BJ (cell line): ENCODE results near the gene L1CAM. TPM values are rescaled to one million over a fixed set of nuclear protein-coding genes. Genes with fewer than 3 reads are reported as not detected.
A peak's percentile ranks its signal among the peaks of the same experiment; 100 is the strongest.

ENCODE experiments used
- CTCF ChIA-PET: fragments of 350-600 bp; formaldehyde crosslinking; extraction: SDS; loops from one replicate; lab custom pipeline; 2021; ENCODE audit warnings: antibody characterized with exemption, inconsistent platforms; lab: Yijun Ruan, JAX
- POLR2A ChIA-PET: fragments of 300-600 bp; sonication (Branson Sonifier 250); formaldehyde crosslinking; extraction: SDS; loops from one replicate; lab custom pipeline; 2021; ENCODE audit warnings: antibody characterized with exemption; lab: Charles Lee
- DNase-seq: peaks from one replicate; pipeline ENCODE4 v3.0.0-alpha.2; 2011; ENCODE audit warnings: low read depth
- H3K27me3 ChIP-seq: 2 replicates; pipeline ENCODE4 v1.6.0; 2011; ENCODE audit warnings: low read length; ENCODE audit not compliant: control insufficient read depth, insufficient read depth
- H3K36me3 ChIP-seq: 2 replicates; pipeline ENCODE4 v1.5.1; 2011; ENCODE audit warnings: low read length; ENCODE audit not compliant: control insufficient read depth, insufficient read depth
- H3K4me3 ChIP-seq: 2 replicates; pipeline ENCODE4 v1.5.1; 2011; ENCODE audit warnings: low read depth, mild to moderate bottlenecking, control low read depth, low read length
- CTCF ChIP-seq: IDR thresholded peaks from 2 replicates; pipeline ENCODE4 v1.5.1; 2011; ENCODE audit warnings: low read depth, mild to moderate bottlenecking, control low read depth, inconsistent platforms, low read length, moderate library complexity; ENCODE audit not compliant: insufficient read depth
- polyA plus RNA-seq: library from polyadenylated mRNA; depleted of rRNA; stranded (reverse); fragments of >200 nt; gene quantifications from 2 replicates; pipeline ENCODE4 v1.2.3, GENCODE V29; 2011

L1CAM gene
- polyA plus RNA-seq, 1 experiment = 62.0 TPM

- CTCF ChIA-PET = no interaction called here
Measured at GRCh38 chrX:153862369-153863250, 23.4 kb downstream of the L1CAM start.

GRCh38 chrX:153861733-153862310 lies 24.2 kb downstream of the L1CAM start:
- no peak for DNase-seq
- H3K4me3 ChIP-seq = no peak overlapping the region
- TF ChIP-seq CTCF = no peak
- CTCF ChIA-PET = no interaction called here
- POLR2A ChIA-PET = no interaction called here
- H3K27me3 ChIP-seq = no peaks in the 10 kb centered on the region
- peaks cover 1% of the 10 kb centered on the region for H3K36me3 ChIP-seq

More at GRCh38 chrX:153862369-153863250, 23.4 kb downstream of the L1CAM start:
- no peaks in the 10 kb centered on the region for H3K27me3 ChIP-seq
- POLR2A ChIA-PET = no interaction called here
- DNase-seq = no peak
- no peak for TF ChIP-seq CTCF
- H3K36me3 ChIP-seq = peaks cover 1% of the 10 kb centered on the region
- H3K4me3 ChIP-seq = no peak overlapping the region

- Histone ChIP-seq H3K36me3 (peaks cover 1% of the 10 kb centered on the region), H3K4me3 (no peak overlapping the region), H3K27me3 (no peaks in the 10 kb centered on the region)
- CTCF ChIA-PET = no interaction called here
- DNase-seq = no peak
- TF ChIP-seq CTCF = no peak
- POLR2A ChIA-PET = no interaction called here
Measured at GRCh38 chrX:153861151-153861550, 24.8 kb downstream of the L1CAM start.

GRCh38 chrX:153857348-153857903 lies 28.5 kb downstream of the L1CAM start:
- no peak for TF ChIP-seq CTCF
- DNase-seq = no peak
- ChIA-PET POLR2A (no interaction called here), CTCF (no interaction called here)
- Histone ChIP-seq H3K4me3 (no peak overlapping the region), H3K27me3 (no peaks in the 10 kb centered on the region), H3K36me3 (no peaks in the 10 kb centered on the region)

- DNase-seq = no peak
- H3K36me3 ChIP-seq = no peaks in the 10 kb centered on the region
- no peaks in the 10 kb centered on the region; the same call in 1 of the 2 replicates for H3K27me3 ChIP-seq
- ChIA-PET POLR2A (no interaction called here), CTCF (no interaction called here)
- TF ChIP-seq CTCF = 0 out of 2 replicates have a peak, but pooled peaks have one; percentile 5
- H3K4me3 ChIP-seq = no peak overlapping the region
Measured at GRCh38 chrX:153854702-153855101, 31.3 kb downstream of the L1CAM start.
